ENCODE measurements around the gene FGF21.

FGF21 gene

DNA sequence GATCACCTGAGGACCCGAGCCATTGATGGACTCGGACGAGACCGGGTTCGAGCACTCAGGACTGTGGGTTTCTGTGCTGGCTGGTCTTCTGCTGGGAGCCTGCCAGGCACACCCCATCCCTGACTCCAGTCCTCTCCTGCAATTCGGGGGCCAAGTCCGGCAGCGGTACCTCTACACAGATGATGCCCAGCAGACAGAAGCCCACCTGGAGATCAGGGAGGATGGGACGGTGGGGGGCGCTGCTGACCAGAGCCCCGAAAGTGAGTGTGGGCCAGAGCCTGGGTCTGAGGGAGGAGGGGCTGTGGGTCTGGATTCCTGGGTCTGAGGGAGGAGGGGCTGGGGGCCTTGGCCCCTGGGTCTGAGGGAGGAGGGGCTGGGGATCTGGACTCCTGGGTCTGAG is 888 bp downstream of the FGF21 start:
- no peak overlapping the region for H4K12ac ChIP-seq (ENCODE audit: low read depth, low read length)
- peaks cover 11 to 12% of the 10 kb centered on the region in 2 experiments for H3K4me1 ChIP-seq (ENCODE audit: control insufficient read depth in 1 of 2, insufficient read depth in 2 of 2, low read length in 2 of 2)
- no peaks in the 10 kb centered on the region for H3K9me3 ChIP-seq (ENCODE audit: insufficient read depth, low read depth, low read length)
- H3K9ac ChIP-seq (ENCODE audit: low read length): no peak overlapping the region
- no peaks in the 10 kb centered on the region for H3K79me1 ChIP-seq (ENCODE audit: low read length)
- H3K4ac ChIP-seq (ENCODE audit: low read depth, low read length): no peak overlapping the region
- no peak overlapping the region for H2BK12ac ChIP-seq (ENCODE audit: low read length)
- H3K27me3 ChIP-seq (ENCODE audit: insufficient read depth, low read length): no peaks in the 10 kb centered on the region
- no peak overlapping the region for H3K14ac ChIP-seq (ENCODE audit: low read length)
- H3K36me3 ChIP-seq (ENCODE audit: control insufficient read depth in 1 of 2, insufficient read depth in 2 of 2, low read length in 2 of 2): no peaks in the 10 kb centered on the region
- H3K27ac ChIP-seq (ENCODE audit: low read depth, low read length): no peak overlapping the region
- WGBS (ENCODE audit: extremely low coverage, insufficient coverage, insufficient read length): no CpG with 5 or more reads among the region's 11 CpGs
- no peak overlapping the region for H2AFZ ChIP-seq (ENCODE audit: insufficient read depth, low read length, poor library complexity)
- DNase-seq: no peak
- H3K23ac ChIP-seq (ENCODE audit: low read length): no peak overlapping the region
- H3K79me2 ChIP-seq (ENCODE audit: control insufficient read depth, insufficient read depth, low read length, poor library complexity): no peaks in the 10 kb centered on the region
- no peak overlapping the region for H2BK120ac ChIP-seq (ENCODE audit: insufficient read depth, low read length, poor library complexity)
- no peak overlapping the region for H3K18ac ChIP-seq (ENCODE audit: low read length)
- H4K91ac ChIP-seq (ENCODE audit: low read depth, low read length): no peak overlapping the region
- no peak overlapping the region for H3K4me2 ChIP-seq (ENCODE audit: low read length)
- no peak overlapping the region for H2BK5ac ChIP-seq (ENCODE audit: low read depth, low read length, poor library complexity)
- no peak overlapping the region for H2AK5ac ChIP-seq (ENCODE audit: low read length)
- H3K4me3 ChIP-seq (ENCODE audit: low read depth, low read length): no peak overlapping the region
- no peak overlapping the region for H4K8ac ChIP-seq (ENCODE audit: low read depth, low read length)

DNA sequence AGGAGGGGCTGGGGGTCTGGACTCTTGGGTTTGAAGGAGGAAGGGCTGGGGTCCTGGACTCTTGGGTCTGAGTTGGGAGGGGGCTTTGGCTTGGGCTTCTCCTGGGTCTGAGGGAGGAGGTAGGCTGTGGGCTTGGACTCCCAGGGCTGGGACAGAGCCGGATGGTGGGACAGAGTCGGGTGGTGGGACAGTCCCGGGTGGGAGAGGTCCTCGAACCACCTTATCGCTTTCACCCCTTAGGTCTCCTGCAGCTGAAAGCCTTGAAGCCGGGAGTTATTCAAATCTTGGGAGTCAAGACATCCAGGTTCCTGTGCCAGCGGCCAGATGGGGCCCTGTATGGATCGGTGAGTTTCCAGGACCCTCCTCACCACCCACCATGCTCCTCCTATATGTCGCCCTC is 1.4 kb downstream of the FGF21 start:
- H3K23ac ChIP-seq (ENCODE audit: low read length): no peak overlapping the region

GRCh38 chr19:48757089-48757675 is 1.9 kb downstream of the FGF21 start:
- no peaks in the 10 kb centered on the region for H3K36me3 ChIP-seq (ENCODE audit: control insufficient read depth in 1 of 2, insufficient read depth in 2 of 2, low read length in 2 of 2)
- no peak overlapping the region for H3K9ac ChIP-seq (ENCODE audit: low read length)
- no peak overlapping the region for H4K91ac ChIP-seq (ENCODE audit: low read depth, low read length)
- peaks cover 11% of the 10 kb centered on the region in 2 experiments for H3K4me1 ChIP-seq (ENCODE audit: control insufficient read depth in 1 of 2, insufficient read depth in 2 of 2, low read length in 2 of 2)
- H3K4me3 ChIP-seq (ENCODE audit: low read depth, low read length): no peak overlapping the region
- H4K12ac ChIP-seq (ENCODE audit: low read depth, low read length): no peak overlapping the region
- WGBS (ENCODE audit: extremely low coverage, insufficient coverage, insufficient read length): no CpG with 5 or more reads among the region's 12 CpGs
- no peaks in the 10 kb centered on the region for H3K27me3 ChIP-seq (ENCODE audit: insufficient read depth, low read length)
- no peak overlapping the region for H2BK12ac ChIP-seq (ENCODE audit: low read length)
- H2BK120ac ChIP-seq (ENCODE audit: insufficient read depth, low read length, poor library complexity): no peak overlapping the region
- H2AK5ac ChIP-seq (ENCODE audit: low read length): no peak overlapping the region
- H3K9me3 ChIP-seq (ENCODE audit: insufficient read depth, low read depth, low read length): no peaks in the 10 kb centered on the region
- H4K8ac ChIP-seq (ENCODE audit: low read depth, low read length): no peak overlapping the region
- no peak for DNase-seq
- H2BK5ac ChIP-seq (ENCODE audit: low read depth, low read length, poor library complexity): no peak overlapping the region
- no peak overlapping the region for H3K23ac ChIP-seq (ENCODE audit: low read length)
- H2AFZ ChIP-seq (ENCODE audit: insufficient read depth, low read length, poor library complexity): no peak overlapping the region
- no peak overlapping the region for H3K4me2 ChIP-seq (ENCODE audit: low read length)
- no peak overlapping the region for H3K4ac ChIP-seq (ENCODE audit: low read depth, low read length)
- no peaks in the 10 kb centered on the region for H3K79me1 ChIP-seq (ENCODE audit: low read length)
- no peak overlapping the region for H3K18ac ChIP-seq (ENCODE audit: low read length)
- no peak overlapping the region for H3K14ac ChIP-seq (ENCODE audit: low read length)
- no peak overlapping the region for H3K27ac ChIP-seq (ENCODE audit: low read depth, low read length)
- no peaks in the 10 kb centered on the region for H3K79me2 ChIP-seq (ENCODE audit: control insufficient read depth, insufficient read depth, low read length, poor library complexity)

More for the DNA sequence above, 1.4 kb downstream of the FGF21 start:
- no peak for DNase-seq
- Histone ChIP-seq H2AFZ (ENCODE audit: insufficient read depth, low read length, poor library complexity) (no peak overlapping the region), H2BK12ac (ENCODE audit: low read length) (no peak overlapping the region), H3K79me2 (ENCODE audit: control insufficient read depth, insufficient read depth, low read length, poor library complexity) (no peaks in the 10 kb centered on the region), H2AK5ac (ENCODE audit: low read length) (no peak overlapping the region), H3K14ac (ENCODE audit: low read length) (no peak overlapping the region), H2BK120ac (ENCODE audit: insufficient read depth, low read length, poor library complexity) (no peak overlapping the region), H3K18ac (ENCODE audit: low read length) (no peak overlapping the region), H3K79me1 (ENCODE audit: low read length) (no peaks in the 10 kb centered on the region), H3K27ac (ENCODE audit: low read depth, low read length) (no peak overlapping the region), H4K12ac (ENCODE audit: low read depth, low read length) (no peak overlapping the region), H3K4me2 (ENCODE audit: low read length) (no peak overlapping the region), H3K4me3 (ENCODE audit: low read depth, low read length) (no peak overlapping the region), H2BK5ac (ENCODE audit: low read depth, low read length, poor library complexity) (no peak overlapping the region), H3K4ac (ENCODE audit: low read depth, low read length) (no peak overlapping the region), H3K4me1 (ENCODE audit: control insufficient read depth in 1 of 2, insufficient read depth in 2 of 2, low read length in 2 of 2) (peaks cover 11 to 12% of the 10 kb centered on the region in 2 experiments), H3K36me3 (ENCODE audit: control insufficient read depth in 1 of 2, insufficient read depth in 2 of 2, low read length in 2 of 2) (no peaks in the 10 kb centered on the region), H4K91ac (ENCODE audit: low read depth, low read length) (no peak overlapping the region), H3K9me3 (ENCODE audit: insufficient read depth, low read depth, low read length) (no peaks in the 10 kb centered on the region), H3K9ac (ENCODE audit: low read length) (no peak overlapping the region), H4K8ac (ENCODE audit: low read depth, low read length) (no peak overlapping the region), H3K27me3 (ENCODE audit: insufficient read depth, low read length) (no peaks in the 10 kb centered on the region)
- WGBS (ENCODE audit: extremely low coverage, insufficient coverage, insufficient read length): no CpG with 5 or more reads among the region's 9 CpGs

- Histone ChIP-seq H3K79me2 (ENCODE audit: control insufficient read depth, insufficient read depth, low read length, poor library complexity) (no peaks in the 10 kb centered on the region), H3K4me2 (ENCODE audit: low read length) (no peak overlapping the region), H3K27ac (ENCODE audit: low read depth, low read length) (no peak overlapping the region), H4K12ac (ENCODE audit: low read depth, low read length) (no peak overlapping the region), H3K9ac (ENCODE audit: low read length) (no peak overlapping the region), H3K14ac (ENCODE audit: low read length) (no peak overlapping the region), H2AFZ (ENCODE audit: insufficient read depth, low read length, poor library complexity) (no peak overlapping the region), H2BK5ac (ENCODE audit: low read depth, low read length, poor library complexity) (no peak overlapping the region), H3K23ac (ENCODE audit: low read length) (no peak overlapping the region), H2AK5ac (ENCODE audit: low read length) (no peak overlapping the region), H4K8ac (ENCODE audit: low read depth, low read length) (no peak overlapping the region), H3K18ac (ENCODE audit: low read length) (no peak overlapping the region), H3K9me3 (ENCODE audit: insufficient read depth, low read depth, low read length) (no peaks in the 10 kb centered on the region), H2BK120ac (ENCODE audit: insufficient read depth, low read length, poor library complexity) (no peak overlapping the region), H3K27me3 (ENCODE audit: insufficient read depth, low read length) (no peaks in the 10 kb centered on the region), H4K91ac (ENCODE audit: low read depth, low read length) (no peak overlapping the region), H3K79me1 (ENCODE audit: low read length) (no peaks in the 10 kb centered on the region), H3K4me3 (ENCODE audit: low read depth, low read length) (no peak overlapping the region), H2BK12ac (ENCODE audit: low read length) (no peak overlapping the region), H3K4me1 (ENCODE audit: control insufficient read depth in 1 of 2, insufficient read depth in 2 of 2, low read length in 2 of 2) (peaks cover 6% of the 10 kb centered on the region in 2 experiments), H3K36me3 (ENCODE audit: control insufficient read depth in 1 of 2, insufficient read depth in 2 of 2, low read length in 2 of 2) (no peaks in the 10 kb centered on the region), H3K4ac (ENCODE audit: low read depth, low read length) (no peak overlapping the region)
- no peak for DNase-seq
- no CpG with 5 or more reads among the region's 14 CpGs for WGBS (ENCODE audit: extremely low coverage, insufficient coverage, insufficient read length)
These were observed 2.4 kb downstream of the FGF21 start for GRCh38 chr19:48757741-48758144.

All from trophoblast cell (in vitro differentiated cells and primary cell).